ENCODE data around the gene AATF.

AATF gene

GRCh38 chr17:37083456-37083855 is 134.7 kb downstream of the AATF start:
- DNase-seq (ENCODE audit: low read depth) = no peak
- no peak for TF ChIP-seq POLR2A (IDR thresholded peaks at IDR 0.05; ENCODE audit: extremely low read depth, insufficient read length)
- H3K4me3 ChIP-seq (ENCODE audit: low read depth, low read length) = no peak overlapping the region

GRCh38 chr17:37084372-37084771 is 135.6 kb downstream of the AATF start:
- DNase-seq (ENCODE audit: low read depth) = no peak
- H3K4me3 ChIP-seq (ENCODE audit: low read depth, low read length) = no peak overlapping the region
- no peak for TF ChIP-seq MYC (IDR thresholded peaks at IDR 0.05; ENCODE audit: low read depth, low read length)
- no peak for TF ChIP-seq CTCF (IDR thresholded peaks at IDR 0.05; ENCODE audit: low read depth, low read length)
- no peak for TF ChIP-seq POLR2A (IDR thresholded peaks at IDR 0.05; ENCODE audit: extremely low read depth, insufficient read length)
- TF ChIP-seq MAX (IDR thresholded peaks at IDR 0.05; ENCODE audit: low read depth, low read length) = no peak

- no peak overlapping the region for H3K4me3 ChIP-seq (ENCODE audit: low read depth, low read length)
- DNase-seq (ENCODE audit: low read depth) = no peak
- no peak for TF ChIP-seq CTCF (IDR thresholded peaks at IDR 0.05; ENCODE audit: low read depth, low read length)
- no peak for TF ChIP-seq MYC (IDR thresholded peaks at IDR 0.05; ENCODE audit: low read depth, low read length)
- no peak for TF ChIP-seq MAX (IDR thresholded peaks at IDR 0.05; ENCODE audit: low read depth, low read length)
Measured at GRCh38 chr17:37086334-37086733, 137.6 kb downstream of the AATF start.

GRCh38 chr17:37086948-37087347 is 138.2 kb downstream of the AATF start:
- no peak for TF ChIP-seq MYC (IDR thresholded peaks at IDR 0.05; ENCODE audit: low read depth, low read length)
- no peak for TF ChIP-seq CTCF (IDR thresholded peaks at IDR 0.05; ENCODE audit: low read depth, low read length)
- no peak for TF ChIP-seq POLR2A (IDR thresholded peaks at IDR 0.05; ENCODE audit: extremely low read depth, insufficient read length)
- no peak for TF ChIP-seq MAX (IDR thresholded peaks at IDR 0.05; ENCODE audit: low read depth, low read length)

GRCh38 chr17:37087683-37088082 is 138.9 kb downstream of the AATF start:
- no peak for DNase-seq (ENCODE audit: low read depth)
- no peak overlapping the region for H3K4me3 ChIP-seq (ENCODE audit: low read depth, low read length)
- TF ChIP-seq MAX (IDR thresholded peaks at IDR 0.05; ENCODE audit: low read depth, low read length) (no peak), POLR2A (IDR thresholded peaks at IDR 0.05; ENCODE audit: extremely low read depth, insufficient read length) (no peak), CTCF (IDR thresholded peaks at IDR 0.05; ENCODE audit: low read depth, low read length) (no peak), MYC (IDR thresholded peaks at IDR 0.05; ENCODE audit: low read depth, low read length) (no peak)

More at GRCh38 chr17:37086948-37087347, 138.2 kb downstream of the AATF start:
- no peak overlapping the region for H3K4me3 ChIP-seq (ENCODE audit: low read depth, low read length)
- DNase-seq (ENCODE audit: low read depth) = no peak

GRCh38 chr17:37088459-37088858 is 139.7 kb downstream of the AATF start:
- TF ChIP-seq MAX (IDR thresholded peaks at IDR 0.05; ENCODE audit: low read depth, low read length) (no peak), MYC (IDR thresholded peaks at IDR 0.05; ENCODE audit: low read depth, low read length) (no peak), CTCF (IDR thresholded peaks at IDR 0.05; ENCODE audit: low read depth, low read length) (no peak), POLR2A (IDR thresholded peaks at IDR 0.05; ENCODE audit: extremely low read depth, insufficient read length) (no peak)
- no peak for DNase-seq (ENCODE audit: low read depth)
- H3K4me3 ChIP-seq (ENCODE audit: low read depth, low read length) = no peak overlapping the region

Measured in NB4 (cell line).